Measurements from ENCODE around the gene RFX5.

RFX5 gene

DNA sequence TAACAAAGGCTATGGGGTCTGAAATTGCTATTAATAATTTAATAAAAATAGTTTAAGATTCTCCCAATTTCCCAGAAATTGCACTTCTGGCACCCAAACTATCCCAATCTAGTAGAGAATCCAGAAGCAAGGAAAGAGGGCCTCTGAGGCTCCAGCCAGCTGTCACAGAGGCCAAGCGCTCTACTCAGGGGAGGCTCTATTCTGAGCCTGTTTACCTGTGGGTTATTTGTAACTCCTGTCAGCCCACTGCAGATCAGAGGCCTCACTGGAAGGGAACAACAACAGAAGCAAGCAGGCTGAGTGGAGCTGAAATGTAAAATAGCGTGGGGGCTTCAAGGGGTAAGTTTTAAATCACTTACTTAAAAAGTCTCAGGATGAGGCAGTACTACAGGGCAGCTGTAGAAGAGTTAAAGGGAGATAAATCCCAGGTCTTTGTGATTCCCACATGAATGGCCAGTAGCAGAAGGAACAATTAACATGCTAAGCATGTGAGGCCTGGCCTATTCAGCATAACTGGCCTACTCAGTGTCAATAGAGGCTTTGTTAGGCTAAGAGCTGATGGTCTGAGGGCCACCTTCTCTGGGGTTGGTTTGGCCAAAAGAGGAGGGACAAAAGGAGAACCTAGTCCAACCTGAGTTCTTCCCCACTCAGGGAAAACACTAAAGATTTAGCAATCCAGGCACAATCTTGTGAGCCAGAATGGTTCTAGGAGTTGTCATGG lies 52.1 kb downstream of the RFX5 start:
- Histone ChIP-seq H3K79me2 (ENCODE audit: insufficient read depth, low read length) (no peaks in the 10 kb centered on the region), H2AFZ (ENCODE audit: low read length) (no peak overlapping the region), H3F3A (ENCODE audit: low read depth) (no peaks in the 10 kb centered on the region), H3K4me3 (ENCODE audit: low read length, poor library complexity, severe bottlenecking) (no peak overlapping the region), H3K9me3 (ENCODE audit: insufficient read depth, low read depth, low read length) (no peaks in the 10 kb centered on the region), H3K4me2 (ENCODE audit: low read depth, low read length, poor library complexity, severe bottlenecking) (no peak overlapping the region), H3K36me3 (ENCODE audit: insufficient read depth, low read length) (peaks cover 79% of the 10 kb centered on the region; the same call in 1 of the 2 replicates), H3K27me3 (ENCODE audit: insufficient read depth, low read length, poor library complexity, severe bottlenecking) (no peaks in the 10 kb centered on the region), H3K9me2 (replicated peaks; ENCODE audit: low read depth, low read length) (no peaks in the 10 kb centered on the region), H3K9ac (ENCODE audit: low read depth, low read length, poor library complexity, severe bottlenecking) (no peak overlapping the region), H3K4me1 (ENCODE audit: insufficient read depth, low read length, poor library complexity, severe bottlenecking) (no peaks in the 10 kb centered on the region), H4K20me1 (ENCODE audit: insufficient read depth, low read length, poor library complexity, severe bottlenecking) (no peaks in the 10 kb centered on the region)
- TF ChIP-seq EZH2phosphoT487 (IDR thresholded peaks at IDR 0.05; ENCODE audit: borderline replicate concordance): no peak
- no peak for TF ChIP-seq CTCF (conservative IDR thresholded peaks at IDR 0.05; ENCODE audit: low read length)

DNA sequence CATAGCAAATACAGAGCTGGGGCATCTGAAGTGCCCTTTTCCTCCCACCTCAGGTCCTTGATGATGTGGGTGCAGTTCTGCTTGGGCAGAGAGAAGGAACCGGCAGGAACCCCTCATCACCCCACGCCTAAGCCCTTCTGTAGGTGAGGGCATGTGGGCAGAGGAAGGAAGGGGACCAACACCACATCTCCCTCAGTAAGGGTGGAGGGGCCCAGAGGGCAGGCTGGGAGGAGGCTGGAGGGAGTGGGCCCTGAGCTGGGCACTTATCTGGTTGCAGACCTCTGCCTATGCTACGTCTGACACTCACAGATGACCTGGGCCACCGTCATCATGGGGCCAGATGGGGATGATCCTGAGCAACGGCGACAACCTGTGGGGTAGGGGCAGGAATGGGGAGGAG lies 54.0 kb downstream of the RFX5 start:
- H3K4me1 ChIP-seq (ENCODE audit: insufficient read depth, low read length, poor library complexity, severe bottlenecking): no peaks in the 10 kb centered on the region
- H3K9ac ChIP-seq (ENCODE audit: low read depth, low read length, poor library complexity, severe bottlenecking): no peak overlapping the region
- H3K4me3 ChIP-seq (ENCODE audit: low read length, poor library complexity, severe bottlenecking): no peak overlapping the region
- H3K9me3 ChIP-seq (ENCODE audit: insufficient read depth, low read depth, low read length): no peaks in the 10 kb centered on the region
- peaks cover 2% of the 10 kb centered on the region for H4K20me1 ChIP-seq (ENCODE audit: insufficient read depth, low read length, poor library complexity, severe bottlenecking)
- TF ChIP-seq CTCF (conservative IDR thresholded peaks at IDR 0.05; ENCODE audit: low read length) (no peak), EZH2phosphoT487 (IDR thresholded peaks at IDR 0.05; ENCODE audit: borderline replicate concordance) (no peak)
- 0 out of 2 replicates have a peak, but pooled peaks cover 4% of the 10 kb centered on the region for H3K79me2 ChIP-seq (ENCODE audit: insufficient read depth, low read length)
- no peak overlapping the region for H2AFZ ChIP-seq (ENCODE audit: low read length)
- H3K36me3 ChIP-seq (ENCODE audit: insufficient read depth, low read length): peaks cover 79% of the 10 kb centered on the region; the same call in 1 of the 2 replicates
- H3K27me3 ChIP-seq (ENCODE audit: insufficient read depth, low read length, poor library complexity, severe bottlenecking): no peaks in the 10 kb centered on the region
- no peaks in the 10 kb centered on the region for H3F3A ChIP-seq (ENCODE audit: low read depth)
- no peaks in the 10 kb centered on the region for H3K9me2 ChIP-seq (replicated peaks; ENCODE audit: low read depth, low read length)
- no peak overlapping the region for H3K4me2 ChIP-seq (ENCODE audit: low read depth, low read length, poor library complexity, severe bottlenecking)

- Histone ChIP-seq H3K36me3 (ENCODE audit: insufficient read depth, low read length) (peaks cover 79% of the 10 kb centered on the region; the same call in 1 of the 2 replicates), H3K9ac (ENCODE audit: low read depth, low read length, poor library complexity, severe bottlenecking) (no peak overlapping the region)
These were observed 54.6 kb downstream of the RFX5 start for GRCh38 chr1:151292207-151293030.

More at GRCh38 chr1:151292207-151293030, 54.6 kb downstream of the RFX5 start:
- TF ChIP-seq CTCF (conservative IDR thresholded peaks at IDR 0.05; ENCODE audit: low read length) (no peak; the same call in 1 of the 2 replicates), EZH2phosphoT487 (IDR thresholded peaks at IDR 0.05; ENCODE audit: borderline replicate concordance) (no peak)
- Histone ChIP-seq H3F3A (ENCODE audit: low read depth) (no peaks in the 10 kb centered on the region), H3K9me3 (ENCODE audit: insufficient read depth, low read depth, low read length) (no peaks in the 10 kb centered on the region), H3K4me1 (ENCODE audit: insufficient read depth, low read length, poor library complexity, severe bottlenecking) (no peaks in the 10 kb centered on the region), H3K9me2 (replicated peaks; ENCODE audit: low read depth, low read length) (no peaks in the 10 kb centered on the region), H2AFZ (ENCODE audit: low read length) (no peak overlapping the region), H3K4me3 (ENCODE audit: low read length, poor library complexity, severe bottlenecking) (no peak overlapping the region), H3K79me2 (ENCODE audit: insufficient read depth, low read length) (0 out of 2 replicates have a peak, but pooled peaks cover 6% of the 10 kb centered on the region), H3K4me2 (ENCODE audit: low read depth, low read length, poor library complexity, severe bottlenecking) (no peak overlapping the region), H4K20me1 (ENCODE audit: insufficient read depth, low read length, poor library complexity, severe bottlenecking) (peaks cover 6% of the 10 kb centered on the region), H3K27me3 (ENCODE audit: insufficient read depth, low read length, poor library complexity, severe bottlenecking) (no peaks in the 10 kb centered on the region)
